Measurements from ENCODE around the gene CRACDL.

Gene CRACDL

GRCh38 chr2:98799375-98800329 is 136.4 kb downstream of the CRACDL start:
- no peak for DNase-seq

GRCh38 chr2:98796775-98797544 is 139.1 kb downstream of the CRACDL start:
- DNase-seq: no peak

- no peak for DNase-seq
These were observed 139.9 kb downstream of the CRACDL start for GRCh38 chr2:98795891-98796676.

GRCh38 chr2:98793897-98794830 is 141.9 kb downstream of the CRACDL start:
- DNase-seq: no peak

GRCh38 chr2:98793275-98793674 is 142.8 kb downstream of the CRACDL start:
- no peak for DNase-seq

GRCh38 chr2:98790221-98790620 is 145.8 kb downstream of the CRACDL start:
- no peak for DNase-seq

- DNase-seq: no peak
These were observed 148.3 kb downstream of the CRACDL start for GRCh38 chr2:98787700-98788099.

- no peak for DNase-seq
These were observed 149.8 kb downstream of the CRACDL start for GRCh38 chr2:98786179-98786578.

- DNase-seq: no peak
These were observed 153.5 kb downstream of the CRACDL start for GRCh38 chr2:98782570-98782969.

GRCh38 chr2:98781822-98782221 is 154.2 kb downstream of the CRACDL start:
- DNase-seq: no peak

- DNase-seq: no peak
These were observed 157.1 kb downstream of the CRACDL start for GRCh38 chr2:98778741-98779483.

GRCh38 chr2:98778151-98778550 is 157.9 kb downstream of the CRACDL start:
- DNase-seq: no peak

- DNase-seq: no peak
These were observed 158.3 kb downstream of the CRACDL start for GRCh38 chr2:98777710-98778109.

- DNase-seq: no peak
These were observed 158.9 kb downstream of the CRACDL start for GRCh38 chr2:98777076-98777475.

GRCh38 chr2:98776136-98776535 is 159.9 kb downstream of the CRACDL start:
- DNase-seq: no peak

- DNase-seq: no peak
These were observed 160.7 kb downstream of the CRACDL start for GRCh38 chr2:98775146-98775986.

- no peak for DNase-seq
These were observed 162.1 kb downstream of the CRACDL start for GRCh38 chr2:98773907-98774306.

GRCh38 chr2:98773169-98773568 is 162.9 kb downstream of the CRACDL start:
- DNase-seq: no peak

GRCh38 chr2:98772536-98772935 is 163.5 kb downstream of the CRACDL start:
- no peak for DNase-seq

Data from activated CD4-positive, CD25-positive, alpha-beta regulatory T cell treated with anti-CD3 and anti-CD28 coated beads, Interleukin-2, amount 50 U/mL, for 72 hours (primary cell).